ENCODE data around the gene CDHR5.

GRCh38 chr11:590997-591396, 33.8 kb downstream of the CDHR5 start:
- no peak for TF ChIP-seq CTCF (IDR thresholded peaks at IDR 0.05)
- TF ChIP-seq POLR2A (IDR thresholded peaks at IDR 0.05): no peak
- no peak for TF ChIP-seq POLR2AphosphoS5 (IDR thresholded peaks at IDR 0.05)

Measured in breast epithelium (tissue), 3 donors.